IMR-90 (cell line): ENCODE measurements around the gene TOPORS. TPM values are rescaled to one million over a fixed set of nuclear protein-coding genes. Genes with fewer than 3 reads are reported as not detected.
A peak's percentile ranks its signal among the peaks of the same experiment; 100 is the strongest.

Experiments used
- ATAC-seq: fragments of 200-7000 bp; cut with Tn5 transposase; 2 replicates; pipeline ENCODE4 v1.9.1; 2020; ENCODE audit warnings: low read depth, mild to moderate bottlenecking, moderate library complexity
- BruUV-seq: library from RNA; stranded (reverse); fragments of 400-500 nt; replicated peaks from 2 replicates; lab custom pipeline; 2021; lab: Mats Ljungman, UMichigan
- CTCF ChIA-PET: fragments of 300-600 bp; formaldehyde crosslinking; extraction: SDS; loops from one replicate; lab custom pipeline; 2021; ENCODE audit warnings: antibody characterized with exemption; lab: Yijun Ruan, JAX
- POLR2A ChIA-PET: fragments of 300-600 bp; sonication (Branson Sonifier 250); formaldehyde crosslinking; loops from one replicate; lab custom pipeline; 2022; ENCODE audit warnings: antibody characterized with exemption; ENCODE audit not compliant: unreplicated experiment; lab: Charles Lee
- DNase-seq: peaks from one replicate; pipeline ENCODE4 v3.0.0; 2013
- H2AFZ ChIP-seq: replicated peaks from 2 replicates; pipeline ENCODE3; 2013; ENCODE audit warnings: low read length, mild to moderate bottlenecking; ENCODE audit not compliant: poor library complexity
- H2AK5ac ChIP-seq: 2 replicates; pipeline ENCODE4 v1.6.1; 2013; ENCODE audit warnings: low read depth, low read length, inconsistent platforms
- H2AK9ac ChIP-seq: replicated peaks from 2 replicates; pipeline ENCODE3; 2013; ENCODE audit warnings: mild to moderate bottlenecking, low read depth, low read length, moderate library complexity; ENCODE audit not compliant: poor library complexity
- H2BK120ac ChIP-seq: 2 replicates; pipeline ENCODE4 v1.6.1; 2013; ENCODE audit warnings: low read depth, low read length, inconsistent platforms
- H2BK15ac ChIP-seq: 3 replicates; pipeline ENCODE4 v1.6.1; 2013; ENCODE audit warnings: low read depth, low read length, inconsistent platforms
- H2BK20ac ChIP-seq: 2 replicates; pipeline ENCODE4 v1.6.1; 2013; ENCODE audit warnings: low read depth, mild to moderate bottlenecking, inconsistent platforms, low read length, moderate library complexity
- H2BK5ac ChIP-seq: 2 replicates; pipeline ENCODE4 v1.6.1; 2013; ENCODE audit warnings: mild to moderate bottlenecking, low read depth, low read length, inconsistent platforms; ENCODE audit not compliant: poor library complexity, severe bottlenecking
- H3K14ac ChIP-seq: replicated peaks from 2 replicates; pipeline ENCODE4 v1.6.1; 2013; ENCODE audit warnings: low read depth, low read length, inconsistent platforms
- H3K18ac ChIP-seq: 2 replicates; pipeline ENCODE4 v1.6.1; 2013; ENCODE audit warnings: low read depth, low read length, control low read depth
- H3K23ac ChIP-seq: 2 replicates; pipeline ENCODE4 v1.6.1; 2013; ENCODE audit warnings: low read depth, low read length, inconsistent platforms
- H3K27ac ChIP-seq: 2 replicates; pipeline ENCODE4 v1.5.1; 2013; ENCODE audit warnings: mild to moderate bottlenecking, control low read depth, low read length; ENCODE audit not compliant: insufficient read depth
- H3K27me3 ChIP-seq: 2 replicates; pipeline ENCODE4 v1.6.1; 2013; ENCODE audit warnings: low read length; ENCODE audit not compliant: control insufficient read depth, insufficient read depth
- H3K36me3 ChIP-seq: 2 replicates; pipeline ENCODE4 v1.6.1; 2013; ENCODE audit warnings: low read length, mixed read lengths; ENCODE audit not compliant: control insufficient read depth, insufficient read depth
- H3K4ac ChIP-seq: 2 replicates; pipeline ENCODE4 v1.6.1; 2013; ENCODE audit warnings: low read depth, low read length, inconsistent platforms
- H3K4me1 ChIP-seq: 2 replicates; pipeline ENCODE4 v1.6.1; 2013; ENCODE audit warnings: low read length, mixed read lengths; ENCODE audit not compliant: control insufficient read depth, insufficient read depth
- H3K4me2 ChIP-seq: 2 replicates; pipeline ENCODE4 v1.6.1; 2013; ENCODE audit warnings: low read depth, mild to moderate bottlenecking, control low read depth, low read length, moderate library complexity
- H3K4me3 ChIP-seq: 2 replicates; pipeline ENCODE4 v1.5.1; 2013; ENCODE audit warnings: low read depth, mild to moderate bottlenecking, control low read depth, low read length, moderate library complexity; ENCODE audit not compliant: insufficient read depth
- H3K56ac ChIP-seq: 2 replicates; pipeline ENCODE4 v1.6.1; 2013; ENCODE audit warnings: low read length, inconsistent platforms; ENCODE audit not compliant: insufficient read depth; ENCODE audit errors: extremely low read depth
- H3K79me1 ChIP-seq, 2 experiments: 2 replicates each; pipeline ENCODE4 v1.6.1; 2013; ENCODE audit warnings: low read length in 2 of 2, inconsistent platforms in 1 of 2, low read depth in 1 of 2
- H3K9ac ChIP-seq: 2 replicates; pipeline ENCODE4 v1.6.1; 2013; ENCODE audit warnings: low read depth, low read length, control low read depth
- H3K9me1 ChIP-seq: 2 replicates; pipeline ENCODE4 v1.6.1; 2013; ENCODE audit warnings: low read length, inconsistent platforms; ENCODE audit not compliant: insufficient read depth
- H3K9me3 ChIP-seq: 2 replicates; pipeline ENCODE4 v1.6.1; 2013; ENCODE audit warnings: low read length; ENCODE audit not compliant: control insufficient read depth, insufficient read depth
- H4K20me1 ChIP-seq: 2 replicates; pipeline ENCODE4 v1.6.1; 2013; ENCODE audit warnings: low read length, inconsistent platforms; ENCODE audit not compliant: insufficient read depth
- H4K5ac ChIP-seq: 2 replicates; pipeline ENCODE4 v1.6.1; 2013; ENCODE audit warnings: mild to moderate bottlenecking, low read depth, low read length, control low read depth
- H4K8ac ChIP-seq, 2 experiments: 2 replicates each; pipeline ENCODE4 v1.6.1; 2013; ENCODE audit warnings: low read depth in 2 of 2, low read length in 2 of 2, control low read depth in 1 of 2, inconsistent platforms in 1 of 2
- H4K91ac ChIP-seq: 2 replicates; pipeline ENCODE4 v1.6.1; 2013; ENCODE audit warnings: low read depth, low read length, inconsistent platforms; ENCODE audit not compliant: insufficient read depth
- BHLHE40 ChIP-seq: fragments of 150-350 bp; IDR thresholded peaks from 2 replicates; pipeline ENCODE4 v1.6.1; 2016; ENCODE audit warnings: mild to moderate bottlenecking, low read depth, low read length
- MAZ ChIP-seq: IDR thresholded peaks from 2 replicates; pipeline ENCODE4 v1.6.1; 2012; ENCODE audit warnings: low read depth, mild to moderate bottlenecking, low read length, improper control_type of control experiment, moderate library complexity, borderline replicate concordance
- MXI1 ChIP-seq: IDR thresholded peaks from 2 replicates; pipeline ENCODE4 v1.6.1; 2012; ENCODE audit warnings: low read depth, mild to moderate bottlenecking, low read length, moderate library complexity, borderline replicate concordance
- NFE2L2 ChIP-seq: fragments of 150-350 bp; IDR thresholded peaks from 2 replicates; pipeline ENCODE4 v1.6.1; 2016; ENCODE audit warnings: low read depth, mild to moderate bottlenecking, low read length
- POLR2A ChIP-seq: IDR thresholded peaks from 2 replicates; pipeline ENCODE4 v1.6.1; 2012; ENCODE audit warnings: mild to moderate bottlenecking, low read depth, low read length
- RAD21 ChIP-seq: IDR thresholded peaks from 2 replicates; pipeline ENCODE4 v1.6.1; 2012; ENCODE audit warnings: low read length, improper control_type of control experiment
- RFX5 ChIP-seq: IDR thresholded peaks from 2 replicates; pipeline ENCODE4 v1.8.0; 2012; ENCODE audit warnings: low read depth, mild to moderate bottlenecking, low read length, moderate library complexity
- WGBS, 2 experiments: methylation state at CpG; one replicate each; pipeline versions ENCODE4 v1.1.5 to v1.1.7; 2013; ENCODE audit warnings: missing lambda C conversion rate in 2 of 2; ENCODE audit not compliant: insufficient read length in 1 of 2; ENCODE audit errors: extremely low coverage in 2 of 2; 5-methylcytosine and 5-hydroxymethylcytosine counted together
- dilution Hi-C: fragments of 300-500 bp; cut with HindIII; formaldehyde crosslinking; loops from one replicate; pipeline ENCODE4 v1.14.3; 2018; ENCODE audit warnings: low sequenced_read_pairs; ENCODE audit not compliant: unreplicated experiment
- in situ Hi-C: fragments of 300-500 bp; cut with MboI; formaldehyde crosslinking; loops from 3 replicates; pipeline ENCODE4 v1.14.3; 2019; ENCODE audit warnings: low sequenced_read_pairs, inconsistent platforms, mixed read lengths
- intact Hi-C: fragments of 100-400 bp; cut with micrococcal nuclease; formaldehyde crosslinking; loops from 2 replicates; pipeline ENCODE4 v1.10.0; 2022
- polyA plus RNA-seq, 3 experiments: library from polyadenylated mRNA; depleted of rRNA; stranded (reverse); fragments of >200 nt; gene quantifications; 2 replicates each; pipeline ENCODE4 v1.2.3, GENCODE V29; 2012; ENCODE audit warnings: low replicate concordance in 1 of 3
- total RNA-seq: library from RNA; depleted of rRNA; stranded (reverse); fragments of >200 nt; gene quantifications from 2 replicates; pipeline ENCODE4 v1.2.3, GENCODE V29; 2012
- TF ChIP-seq, protein P1 (sequence below): fragments of 150-350 bp; IDR thresholded peaks from 2 replicates; pipeline ENCODE4 v1.6.1; 2016; ENCODE audit warnings: low read depth, mild to moderate bottlenecking, low read length, moderate library complexity, borderline replicate concordance

TOPORS gene
- total and polyA plus RNA-seq, 2 of the 4 experiments (the other 2 are of a cell fraction), result 7.4 to 27.8 TPM

GRCh38 chr9:32584784-32585183 lies 32.4 kb upstream of the TOPORS start:
- H3K27me3 ChIP-seq, result peaks cover 3% of the 10 kb centered on the region; the same call in 1 of the 2 replicates
- no peaks in the 10 kb centered on the region for H3K36me3 ChIP-seq
- H3K56ac ChIP-seq, result no peak overlapping the region
- no peak overlapping the region for H2BK15ac ChIP-seq
- H3K9ac ChIP-seq, result no peak overlapping the region
- CTCF ChIA-PET, result interaction anchor here (0.6 to 1.0 kb wide), 2 partner anchors 206 to 375 kb away, joined by 3 to 4 read pairs; no protein-coding TSS in a partner anchor
- H3K4me3 ChIP-seq, result no peak overlapping the region
- H4K91ac ChIP-seq, result no peak overlapping the region
- H3K9me3 ChIP-seq, result no peaks in the 10 kb centered on the region
- H3K14ac ChIP-seq, result no peak overlapping the region
- in situ Hi-C loops, result loop anchor here (5.0 kb wide), 1 partner anchor 383 kb away; no protein-coding TSS in a partner anchor
- H3K4me2 ChIP-seq, result no peak overlapping the region
- H3K23ac ChIP-seq, result no peak overlapping the region
- DNase-seq (peak; percentile 18), ATAC-seq (no peak)
- POLR2A ChIA-PET, result no interaction called here
- no peak overlapping the region for H3K4ac ChIP-seq
- no peak overlapping the region for H2BK5ac ChIP-seq
- no peak overlapping the region for H4K8ac ChIP-seq
- dilution Hi-C loops, result no loop called here
- H2BK120ac ChIP-seq, result no peak overlapping the region
- no peak overlapping the region for H2AK9ac ChIP-seq
- H3K4me1 ChIP-seq, result 0 out of 2 replicates have a peak, but pooled peaks cover 3% of the 10 kb centered on the region
- H2BK20ac ChIP-seq, result no peak overlapping the region
- WGBS, 2 experiments, result no CpG with 5 or more reads among the region's 2 CpGs
- intact Hi-C loops, result no loop called here
- H3K27ac ChIP-seq, result no peak overlapping the region
- H3K18ac ChIP-seq, result no peak overlapping the region
- H4K20me1 ChIP-seq, result no peaks in the 10 kb centered on the region
- no peak overlapping the region for H2AK5ac ChIP-seq
- no TSS peak for BruUV-seq
- no peaks in the 10 kb centered on the region for H3K79me1 ChIP-seq
- no peak overlapping the region for H2AFZ ChIP-seq
- H3K9me1 ChIP-seq, result no peaks in the 10 kb centered on the region
- no peak overlapping the region for H4K5ac ChIP-seq
- no peak for TF ChIP-seq MXI1
- TF ChIP-seq NFE2L2, result no peak
- TF ChIP-seq RFX5, result no peak
- TF ChIP-seq RAD21, result no peak
- TF ChIP-seq, protein P1, sequence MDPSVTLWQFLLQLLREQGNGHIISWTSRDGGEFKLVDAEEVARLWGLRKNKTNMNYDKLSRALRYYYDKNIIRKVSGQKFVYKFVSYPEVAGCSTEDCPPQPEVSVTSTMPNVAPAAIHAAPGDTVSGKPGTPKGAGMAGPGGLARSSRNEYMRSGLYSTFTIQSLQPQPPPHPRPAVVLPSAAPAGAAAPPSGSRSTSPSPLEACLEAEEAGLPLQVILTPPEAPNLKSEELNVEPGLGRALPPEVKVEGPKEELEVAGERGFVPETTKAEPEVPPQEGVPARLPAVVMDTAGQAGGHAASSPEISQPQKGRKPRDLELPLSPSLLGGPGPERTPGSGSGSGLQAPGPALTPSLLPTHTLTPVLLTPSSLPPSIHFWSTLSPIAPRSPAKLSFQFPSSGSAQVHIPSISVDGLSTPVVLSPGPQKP, result no peak
- TF ChIP-seq POLR2A, result no peak
- no peak for TF ChIP-seq MAZ
- no peak for TF ChIP-seq BHLHE40
